Measurements from ENCODE around the gene MAGI3. TPM values are rescaled to one million over a fixed set of nuclear protein-coding genes. Genes with fewer than 3 reads are reported as not detected.
"Not testable (repeated sequence)": the region's sequence is repeated elsewhere in the genome, so short reads cannot be mapped to it uniquely, and the experiment has no call there.

The MAGI3 gene
- total RNA-seq, 2 donors from 2014 or later: 23.4 to 29.4 TPM

GRCh38 chr1:113505357-113505756 lies 115.0 kb downstream of the MAGI3 start:
- ATAC-seq (ENCODE audit: insufficient number of reproducible peaks, low FRiP score, low read depth) (no peak), DNase-seq (ENCODE audit: low spot score) (no peak)
- H3K4me3 ChIP-seq: no peak overlapping the region

GRCh38 chr1:113507552-113508214 lies 117.4 kb downstream of the MAGI3 start:
- ATAC-seq (ENCODE audit: insufficient number of reproducible peaks, low FRiP score, low read depth): no peak

More at GRCh38 chr1:113505357-113505756, 115.0 kb downstream of the MAGI3 start:
- Histone ChIP-seq H3K9me3 (no peaks in the 10 kb centered on the region), H3K27me3 (replicated peaks; ENCODE audit: insufficient read depth) (no peaks in the 10 kb centered on the region), H3K27ac (no peak overlapping the region), H3K36me3 (no peaks in the 10 kb centered on the region), H3K4me1 (ENCODE audit: control insufficient read depth in 1 of 2, low read depth in 2 of 2) (no peaks in the 10 kb centered on the region)
- TF ChIP-seq CTCF (IDR thresholded peaks at IDR 0.05): no peak

GRCh38 chr1:113508364-113509164 lies 118.2 kb downstream of the MAGI3 start:
- TF ChIP-seq CTCF (IDR thresholded peaks at IDR 0.05): no peak
- ATAC-seq (ENCODE audit: insufficient number of reproducible peaks, low FRiP score, low read depth): no peak
- H3K9me3 ChIP-seq: peaks cover 8% of the 10 kb centered on the region

More at GRCh38 chr1:113507552-113508214, 117.4 kb downstream of the MAGI3 start:
- peaks cover 8% of the 10 kb centered on the region for H3K9me3 ChIP-seq
- H3K4me1 ChIP-seq (ENCODE audit: control insufficient read depth in 1 of 2, low read depth in 2 of 2): no peaks in the 10 kb centered on the region
- H3K36me3 ChIP-seq: no peaks in the 10 kb centered on the region
- no peak overlapping the region for H3K27ac ChIP-seq
- no peak for DNase-seq (ENCODE audit: low spot score)
- no peaks in the 10 kb centered on the region for H3K27me3 ChIP-seq (replicated peaks; ENCODE audit: insufficient read depth)
- no peak overlapping the region for H3K4me3 ChIP-seq
- TF ChIP-seq CTCF (IDR thresholded peaks at IDR 0.05): no peak

GRCh38 chr1:113509766-113510165 lies 119.5 kb downstream of the MAGI3 start:
- H3K9me3 ChIP-seq; H3K36me3 ChIP-seq; DNase-seq (ENCODE audit: low spot score); ATAC-seq (ENCODE audit: insufficient number of reproducible peaks, low FRiP score, low read depth); H3K27ac ChIP-seq; H3K27me3 ChIP-seq (replicated peaks; ENCODE audit: insufficient read depth); H3K4me1 ChIP-seq (ENCODE audit: control insufficient read depth in 1 of 2, low read depth in 2 of 2); H3K4me3 ChIP-seq: not testable (repeated sequence)

More at GRCh38 chr1:113508364-113509164, 118.2 kb downstream of the MAGI3 start:
- no peak overlapping the region for H3K27ac ChIP-seq
- no peak for DNase-seq (ENCODE audit: low spot score)
- no peak overlapping the region for H3K4me3 ChIP-seq
- H3K27me3 ChIP-seq (replicated peaks; ENCODE audit: insufficient read depth): no peaks in the 10 kb centered on the region
- H3K36me3 ChIP-seq: no peaks in the 10 kb centered on the region
- no peaks in the 10 kb centered on the region for H3K4me1 ChIP-seq (ENCODE audit: control insufficient read depth in 1 of 2, low read depth in 2 of 2)

GRCh38 chr1:113511269-113511668 lies 121.0 kb downstream of the MAGI3 start:
- peaks cover 8% of the 10 kb centered on the region for H3K9me3 ChIP-seq
- no peak overlapping the region for H3K27ac ChIP-seq

More at GRCh38 chr1:113511269-113511668, 121.0 kb downstream of the MAGI3 start:
- Histone ChIP-seq H3K27me3 (replicated peaks; ENCODE audit: insufficient read depth) (no peaks in the 10 kb centered on the region), H3K36me3 (no peaks in the 10 kb centered on the region), H3K4me3 (no peak overlapping the region), H3K4me1 (ENCODE audit: control insufficient read depth in 1 of 2, low read depth in 2 of 2) (no peaks in the 10 kb centered on the region)
- no peak for DNase-seq (ENCODE audit: low spot score)
- no peak for ATAC-seq (ENCODE audit: insufficient number of reproducible peaks, low FRiP score, low read depth)
- no peak for TF ChIP-seq CTCF (IDR thresholded peaks at IDR 0.05)

Measured in thoracic aorta (tissue), 2 donors.